Right forelimb (tissue), 1 donor: ENCODE results near the gene NQO1.

Source experiments
- DNase-seq: peaks from one replicate; pipeline ENCODE4 v3.0.0-alpha.2; 2018

Gene NQO1

DNA sequence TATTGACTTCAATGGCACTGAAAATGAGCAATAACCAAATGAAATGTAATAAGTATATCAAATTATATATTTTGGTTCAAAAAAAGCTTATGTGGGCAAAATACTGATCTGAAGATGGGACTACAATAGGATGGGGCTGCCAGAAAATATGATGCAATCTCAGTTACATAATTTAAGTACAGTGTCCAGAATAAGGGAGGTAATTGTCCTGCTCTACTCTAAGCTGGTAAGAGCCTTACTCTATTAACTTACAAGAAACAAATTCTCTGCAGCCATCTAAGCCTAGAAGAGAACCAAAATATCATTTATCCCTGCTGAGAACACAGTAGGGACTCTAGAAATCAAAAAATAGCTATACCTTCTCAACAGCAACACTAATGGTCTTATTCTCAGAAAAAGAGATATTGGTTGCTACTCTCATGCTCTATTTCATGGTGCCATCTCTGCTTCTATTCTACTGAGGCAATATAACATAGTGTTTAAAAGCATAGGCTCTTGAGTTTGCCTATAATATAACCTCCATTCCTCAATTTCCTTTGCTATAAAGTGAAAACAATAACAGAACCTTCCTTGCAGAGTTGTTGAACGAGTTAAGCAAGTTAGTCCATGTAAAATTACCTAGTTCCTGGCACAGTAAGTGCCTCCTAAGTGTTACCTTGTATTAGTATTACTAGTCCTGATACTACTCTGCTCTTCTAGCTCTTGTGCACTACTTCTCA lies 19.9 kb downstream of the NQO1 start:
- no peak for DNase-seq

DNA sequence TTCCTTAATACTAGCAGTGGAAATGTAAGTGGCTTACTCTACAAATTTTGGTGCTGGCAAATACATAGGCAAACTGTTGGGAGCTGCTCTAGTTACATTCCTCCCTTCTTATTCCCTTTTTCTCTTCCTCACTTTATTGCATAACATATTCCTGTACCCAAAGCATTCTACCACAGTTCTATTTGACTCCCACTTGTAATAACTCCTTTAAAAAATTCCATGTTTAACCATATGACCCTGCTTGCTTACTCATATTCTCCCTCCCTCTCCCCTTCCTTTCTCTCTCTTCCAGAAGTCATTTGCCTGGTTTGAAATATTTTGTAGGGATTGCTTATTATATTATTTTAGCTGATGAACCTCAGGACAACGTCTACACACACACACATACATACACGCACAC lies 22.7 kb downstream of the NQO1 start:
- no peak for DNase-seq

DNA sequence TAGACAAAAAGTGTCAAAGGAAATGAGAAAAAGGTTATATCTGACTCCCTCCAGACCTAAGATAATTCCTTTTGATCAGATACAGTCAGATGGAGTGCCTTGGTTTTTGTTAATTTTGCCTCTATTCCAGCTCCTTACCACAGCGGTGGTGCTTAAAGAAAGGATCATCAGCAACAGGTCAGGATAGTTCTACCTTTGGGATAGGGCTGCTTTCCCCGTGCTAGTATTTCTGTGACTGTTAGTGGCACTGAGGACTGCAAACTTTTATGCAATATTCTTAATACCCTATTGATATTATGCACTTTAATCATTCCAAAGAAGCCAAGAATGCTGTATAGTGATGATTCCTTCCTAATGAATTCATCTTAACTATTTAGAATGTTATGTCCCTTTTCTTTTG lies 24.5 kb downstream of the NQO1 start:
- DNase-seq = no peak

DNA sequence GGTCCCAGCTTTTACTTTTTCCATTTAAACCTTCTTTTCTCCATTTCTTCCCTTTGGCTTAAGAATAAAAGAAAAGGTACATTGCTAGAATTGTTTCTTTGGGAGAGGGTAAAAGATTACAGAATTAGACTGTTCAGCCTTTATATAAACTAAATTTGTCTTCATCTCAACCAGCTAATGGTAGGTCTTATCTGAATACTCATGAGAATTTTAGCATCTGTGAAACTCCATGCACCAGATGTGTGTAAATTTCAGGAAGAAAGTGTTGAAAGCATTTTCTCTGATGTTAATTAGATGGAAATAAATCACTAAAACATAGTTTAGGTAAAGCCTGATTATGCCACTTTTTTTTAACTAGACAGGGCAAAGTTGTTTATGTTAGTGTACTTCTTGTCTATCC lies 24.9 kb downstream of the NQO1 start:
- no peak for DNase-seq

DNA sequence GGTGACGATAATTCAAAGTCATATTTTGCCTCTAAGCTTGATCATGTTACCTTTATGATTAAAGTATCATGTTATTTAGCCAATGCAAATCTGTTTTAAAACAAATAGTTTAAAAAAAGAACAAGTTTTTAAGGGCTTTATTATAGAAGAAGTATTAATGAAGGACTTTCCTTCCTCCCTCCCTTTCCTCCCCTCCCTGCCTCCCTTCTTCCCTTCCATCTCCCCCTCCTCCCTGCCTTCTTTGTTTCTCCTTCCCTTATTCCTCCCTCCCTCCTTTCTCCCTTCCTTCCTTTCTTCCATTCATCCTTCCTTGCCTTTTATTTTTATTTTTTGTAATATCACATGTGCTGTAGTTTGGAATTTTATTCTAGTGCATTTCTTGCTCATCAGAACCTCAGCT lies 26.4 kb downstream of the NQO1 start:
- no peak for DNase-seq

DNA sequence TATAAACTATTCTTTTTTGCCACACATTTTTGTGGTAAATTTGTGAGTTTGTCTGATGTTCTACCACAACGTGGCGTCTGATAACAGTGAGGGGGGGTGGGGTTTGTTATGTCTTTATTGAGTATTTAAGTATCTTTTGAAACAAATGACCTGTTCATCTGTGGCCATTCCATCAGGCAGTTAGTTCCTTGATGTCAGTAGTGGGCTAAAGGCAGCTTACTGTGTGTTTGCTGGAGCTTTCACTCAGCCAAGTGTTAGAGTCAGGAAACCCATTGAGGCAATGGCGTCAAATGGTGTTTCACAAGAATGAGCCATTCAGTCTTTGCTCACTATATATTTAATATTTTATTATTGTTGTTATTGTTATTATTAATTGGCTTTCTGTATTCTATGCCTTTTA lies 28.0 kb downstream of the NQO1 start:
- DNase-seq = no peak

DNA sequence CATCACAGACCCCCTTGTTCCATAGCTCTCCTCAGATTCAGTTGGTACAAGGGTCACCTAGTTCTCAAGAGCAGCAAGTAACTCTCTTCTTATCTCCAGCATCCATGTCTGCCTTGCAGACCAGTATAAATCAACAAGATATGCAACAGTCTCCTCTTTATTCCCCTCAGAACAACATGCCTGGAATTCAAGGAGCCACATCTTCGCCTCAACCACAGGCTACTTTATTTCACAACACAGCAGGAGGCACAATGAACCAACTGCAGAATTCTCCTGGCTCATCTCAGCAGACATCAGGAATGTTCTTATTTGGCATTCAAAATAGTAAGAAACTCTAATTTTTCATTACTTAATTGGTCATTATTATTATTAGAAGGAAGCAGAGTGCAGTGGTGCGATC lies 32.4 kb downstream of the NQO1 start:
- no peak for DNase-seq

DNA sequence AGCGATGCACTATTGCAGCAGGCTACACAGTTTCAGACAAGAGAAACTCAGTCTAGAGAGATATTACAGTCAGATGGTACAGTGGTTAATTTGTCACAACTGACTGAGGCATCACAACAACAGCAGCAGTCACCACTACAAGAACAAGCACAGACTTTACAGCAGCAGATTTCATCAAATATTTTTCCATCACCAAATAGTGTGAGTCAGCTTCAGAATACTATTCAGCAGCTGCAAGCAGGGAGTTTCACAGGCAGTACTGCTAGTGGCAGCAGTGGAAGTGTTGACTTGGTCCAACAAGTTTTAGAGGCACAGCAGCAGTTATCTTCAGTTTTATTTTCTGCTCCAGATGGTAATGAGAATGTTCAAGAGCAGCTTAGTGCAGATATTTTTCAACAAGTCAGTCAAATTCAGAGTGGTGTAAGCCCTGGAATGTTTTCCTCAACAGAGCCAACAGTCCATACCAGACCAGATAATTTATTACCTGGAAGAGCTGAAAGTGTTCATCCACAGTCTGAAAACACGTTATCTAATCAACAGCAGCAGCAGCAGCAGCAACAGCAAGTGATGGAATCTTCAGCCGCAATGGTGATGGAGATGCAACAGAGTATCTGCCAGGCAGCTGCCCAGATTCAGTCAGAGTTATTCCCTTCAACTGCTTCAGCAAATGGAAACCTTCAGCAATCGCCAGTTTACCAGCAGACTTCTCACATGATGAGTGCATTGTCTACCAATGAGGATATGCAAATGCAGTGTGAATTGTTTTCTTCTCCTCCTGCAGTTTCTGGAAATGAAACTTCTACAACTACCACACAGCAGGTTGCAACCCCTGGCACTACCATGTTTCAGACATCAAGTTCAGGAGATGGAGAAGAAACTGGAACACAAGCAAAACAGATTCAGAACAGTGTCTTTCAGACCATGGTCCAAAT lies 34.1 kb downstream of the NQO1 start:
- DNase-seq = no peak

DNA sequence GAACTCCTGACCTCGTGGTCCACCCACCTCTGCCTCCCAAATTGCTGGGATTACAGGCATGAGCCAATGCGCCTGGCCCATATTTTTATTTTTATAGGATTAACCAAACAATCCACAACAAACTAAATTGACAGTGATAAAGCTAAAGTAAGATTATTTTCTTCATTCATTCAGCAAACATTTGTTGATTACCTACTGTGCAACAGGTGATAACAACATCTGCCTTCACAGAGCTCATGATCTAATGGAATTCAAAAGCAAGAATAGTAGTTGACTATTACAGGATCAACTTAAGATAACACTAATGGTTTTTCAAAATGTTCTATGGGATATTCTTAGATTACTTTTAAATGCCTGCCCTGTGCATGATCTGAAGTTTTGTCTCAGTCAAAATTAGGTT lies 37.8 kb downstream of the NQO1 start:
- no peak for DNase-seq

DNA sequence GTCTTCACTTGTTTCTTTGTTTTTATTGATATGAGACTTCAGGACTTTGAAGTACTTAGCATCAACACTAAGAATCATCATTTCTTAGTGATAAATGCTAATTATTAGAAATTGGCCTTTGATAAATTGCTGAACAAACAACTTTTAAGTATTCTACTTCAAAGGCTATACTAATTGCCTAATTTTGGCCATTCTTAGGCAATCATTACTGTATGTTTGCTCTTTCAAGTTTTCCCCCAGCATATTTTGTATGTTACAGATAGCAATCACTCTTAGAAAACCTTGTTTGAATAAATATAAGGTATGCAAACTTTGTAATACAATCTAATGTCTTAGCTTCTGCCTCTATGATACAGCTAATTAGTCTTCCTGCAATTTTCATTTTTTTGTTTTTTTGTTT lies 46.0 kb downstream of the NQO1 start:
- DNase-seq = no peak

DNA sequence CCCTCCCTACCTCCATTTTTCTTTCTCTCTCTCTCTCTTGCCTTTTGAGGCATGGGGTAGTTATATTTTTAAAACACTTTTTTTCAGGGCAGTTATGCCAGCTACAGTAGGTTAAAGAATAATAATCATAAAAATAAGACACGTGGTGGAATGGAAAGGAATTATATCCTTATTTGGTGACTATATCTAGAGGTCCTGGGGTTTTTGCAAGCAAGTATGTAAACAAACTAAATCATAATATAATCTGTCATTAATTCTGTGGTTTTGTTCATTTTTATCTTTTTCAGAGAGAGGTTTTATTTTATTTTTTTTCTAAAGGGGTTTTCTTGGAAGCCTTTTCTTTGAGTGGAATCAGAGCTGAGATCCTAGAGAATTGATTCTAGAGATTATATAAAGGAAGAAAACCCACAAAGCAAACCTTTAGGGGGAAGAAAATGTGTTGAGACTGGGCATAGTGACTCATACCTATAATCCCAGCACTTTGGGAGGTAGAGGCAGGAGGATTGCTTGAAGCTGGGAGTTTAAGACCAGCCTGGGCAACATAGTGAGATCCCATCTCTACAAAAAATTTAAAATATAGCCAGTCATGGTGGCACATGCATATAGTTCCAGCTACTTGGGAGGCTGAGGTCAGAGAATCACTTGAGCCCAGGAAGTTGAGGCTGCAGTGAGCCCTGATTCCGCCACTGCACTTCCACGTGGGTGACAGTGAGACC lies 53.2 kb downstream of the NQO1 start:
- no peak for DNase-seq

DNA sequence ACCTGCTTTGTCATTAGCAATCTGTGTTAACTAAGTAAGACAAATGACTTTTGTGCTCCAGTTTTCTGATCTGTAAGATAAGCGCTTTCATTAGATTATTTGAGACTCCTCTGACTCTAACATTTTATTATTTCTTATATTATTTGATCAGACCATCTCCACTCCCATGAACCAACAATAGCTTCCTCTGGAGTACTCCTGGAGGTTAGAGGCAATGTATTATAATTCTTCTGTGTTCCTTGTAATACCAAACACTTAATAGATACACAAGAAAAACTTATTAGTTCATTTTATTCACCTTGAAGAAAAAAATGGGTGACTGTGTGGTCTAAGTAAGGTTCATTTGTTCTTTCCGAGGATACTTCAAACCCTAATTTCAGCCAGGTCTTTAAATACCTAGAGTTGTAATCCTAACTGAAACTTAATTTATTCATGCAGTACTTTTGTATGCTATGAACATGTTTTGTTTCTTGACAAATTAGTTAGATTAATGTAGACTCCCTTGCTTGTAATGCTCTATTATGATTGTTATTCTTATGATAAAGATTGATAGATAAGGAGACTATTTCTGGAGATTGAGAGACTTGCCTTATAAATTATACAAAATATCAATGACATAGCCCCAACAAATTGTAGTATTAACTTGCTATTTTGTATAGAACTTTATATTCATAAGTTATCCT lies 53.9 kb downstream of the NQO1 start:
- DNase-seq = no peak

DNA sequence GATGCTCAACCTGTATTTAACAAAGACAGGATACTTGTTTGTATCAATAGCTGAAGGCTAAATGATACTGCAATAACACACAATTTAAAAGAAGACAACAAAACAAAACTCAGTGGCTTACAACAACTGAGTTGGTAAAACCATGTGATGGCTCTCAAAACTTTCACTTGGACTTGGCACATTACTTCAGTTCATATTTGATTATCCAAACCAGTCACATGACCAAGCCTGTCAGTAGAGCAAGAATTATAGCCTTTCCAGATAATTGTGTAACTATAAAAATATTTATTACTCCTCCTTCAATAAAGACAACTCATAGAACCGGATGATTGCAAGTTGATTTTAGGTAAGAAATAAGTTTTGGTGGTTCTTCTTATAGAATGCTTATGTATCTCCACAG lies 56.8 kb downstream of the NQO1 start:
- DNase-seq = no peak

DNA sequence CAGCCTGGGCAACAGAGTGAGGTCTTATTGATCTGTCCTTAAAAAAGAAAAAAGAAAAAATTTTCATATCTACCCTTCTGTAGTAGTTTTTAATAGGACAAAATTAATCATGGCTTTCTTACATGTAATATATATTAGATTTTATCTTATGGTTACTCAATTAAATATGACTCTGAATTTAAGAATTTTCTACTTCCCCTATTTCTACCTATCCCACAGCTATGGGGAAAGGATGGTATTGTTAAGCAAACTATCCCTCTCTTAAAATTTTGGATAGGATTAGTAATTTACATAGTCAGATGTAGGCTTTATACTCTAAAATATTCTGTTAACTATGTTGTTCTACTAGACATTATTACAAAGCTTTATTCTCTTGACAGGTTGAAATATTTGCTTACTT lies 62.5 kb downstream of the NQO1 start:
- DNase-seq = no peak

DNA sequence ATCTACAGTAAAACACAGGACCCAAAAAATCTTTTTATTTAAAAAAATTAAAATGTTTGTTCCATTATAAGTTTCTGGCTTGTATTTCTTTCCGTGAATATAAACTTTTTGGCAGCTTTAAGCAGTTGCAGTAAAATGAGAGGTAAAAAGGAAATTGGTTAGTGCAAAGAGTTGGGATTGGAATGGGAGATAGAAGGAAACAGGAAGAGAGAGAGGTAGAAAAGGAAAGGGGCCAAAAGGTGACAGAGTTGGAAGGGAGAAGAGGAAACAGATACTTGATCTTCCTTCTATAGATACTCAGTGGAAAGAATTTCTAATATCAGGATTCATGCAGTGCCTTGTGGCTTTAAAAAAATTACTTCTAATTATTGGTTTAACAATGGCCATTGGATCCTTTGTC lies 63.5 kb downstream of the NQO1 start:
- DNase-seq = no peak

DNA sequence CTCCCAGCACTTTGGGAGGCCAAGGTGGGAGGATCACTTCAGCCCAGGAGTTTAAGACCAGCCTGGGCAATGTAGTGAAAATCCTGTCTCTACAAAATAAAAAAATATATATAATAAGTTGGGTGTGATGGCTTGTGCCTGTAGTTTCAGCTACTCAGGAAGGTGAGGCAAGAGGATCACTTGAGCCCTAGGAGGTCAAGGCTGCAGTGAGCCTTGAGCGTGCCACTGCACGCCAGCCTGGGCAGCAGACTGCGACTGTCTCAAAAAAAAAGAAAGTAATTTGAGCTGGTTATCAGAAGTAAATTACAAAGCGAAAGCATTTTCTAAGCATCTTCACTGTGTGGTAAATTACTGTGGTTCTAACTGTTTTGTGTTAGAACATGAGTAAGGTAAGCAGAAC lies 66.2 kb downstream of the NQO1 start:
- DNase-seq = no peak
